ENCODE data around the gene ARFGAP2.
"Not testable (repeated sequence)": the region's sequence is repeated elsewhere in the genome, so short reads cannot be mapped to it uniquely, and the experiment has no call there.

ARFGAP2 gene

GRCh38 chr11:47148903-47149531, 27.7 kb downstream of the ARFGAP2 start:
- DNase-seq (ENCODE audit: low spot score): no peak

GRCh38 chr11:47148270-47148669, 28.4 kb downstream of the ARFGAP2 start:
- DNase-seq (ENCODE audit: low spot score): no peak

DNA sequence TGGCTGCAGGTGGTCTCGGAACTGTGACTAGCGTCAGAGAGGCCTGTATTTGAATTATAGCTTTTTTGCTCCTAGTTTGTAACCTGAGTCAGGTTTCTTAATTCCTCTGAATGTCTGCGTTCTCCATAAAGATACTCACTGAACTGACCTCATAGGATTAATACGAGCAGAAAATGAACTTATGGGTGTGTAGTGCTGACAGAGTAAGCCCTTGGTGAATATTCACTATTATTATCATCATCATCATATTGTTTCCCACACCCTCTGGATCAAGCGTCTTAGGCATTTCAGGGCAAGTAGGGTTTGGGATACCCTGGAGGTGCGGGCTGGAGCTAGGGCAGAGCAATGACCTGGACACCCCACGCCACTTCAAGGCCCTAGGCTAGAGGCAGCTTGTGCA, 29.0 kb downstream of the ARFGAP2 start:
- no peak for DNase-seq (ENCODE audit: low spot score)

GRCh38 chr11:47147250-47147649, 29.4 kb downstream of the ARFGAP2 start:
- no peak for DNase-seq (ENCODE audit: low spot score)

DNA sequence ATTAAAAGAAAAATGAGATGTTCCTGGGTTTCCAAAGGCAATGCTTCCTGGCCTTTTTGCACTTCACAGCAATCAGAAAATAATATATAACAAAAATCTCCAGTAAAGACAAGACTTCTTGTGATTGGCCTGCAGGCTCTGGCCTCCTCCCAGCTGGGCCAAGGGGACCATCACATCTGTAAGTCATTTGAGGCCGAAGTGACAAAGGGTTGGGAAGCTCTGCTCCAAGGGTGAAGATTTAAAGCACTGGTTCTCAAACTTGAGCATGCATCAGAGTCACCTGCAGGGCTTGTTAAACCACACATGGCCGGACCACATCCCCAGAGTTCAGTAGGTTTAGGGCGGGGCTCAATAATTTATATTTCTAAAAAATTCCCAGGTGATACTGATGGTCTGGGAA, 32.1 kb downstream of the ARFGAP2 start:
- no peak for DNase-seq (ENCODE audit: low spot score)

DNA sequence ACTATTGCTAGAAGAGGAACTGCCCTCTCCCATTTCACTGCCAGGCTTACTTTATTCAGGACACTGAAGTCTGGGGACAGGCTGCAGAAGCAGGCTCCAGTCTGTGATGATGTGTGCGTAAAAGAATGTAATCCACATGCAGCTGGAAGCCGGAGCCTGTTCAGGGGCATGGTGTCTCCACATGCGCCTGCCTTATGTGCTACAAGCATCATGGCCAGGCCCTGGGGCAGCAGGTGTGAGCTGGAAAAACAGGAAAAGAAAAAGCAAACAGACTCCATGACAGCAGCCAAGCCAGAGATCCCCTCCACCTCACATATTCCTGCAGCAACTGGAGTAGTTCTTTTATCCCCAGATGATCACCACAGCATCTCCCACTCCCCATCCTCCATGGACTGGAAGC, 33.4 kb downstream of the ARFGAP2 start:
- DNase-seq (ENCODE audit: low spot score): no peak

DNA sequence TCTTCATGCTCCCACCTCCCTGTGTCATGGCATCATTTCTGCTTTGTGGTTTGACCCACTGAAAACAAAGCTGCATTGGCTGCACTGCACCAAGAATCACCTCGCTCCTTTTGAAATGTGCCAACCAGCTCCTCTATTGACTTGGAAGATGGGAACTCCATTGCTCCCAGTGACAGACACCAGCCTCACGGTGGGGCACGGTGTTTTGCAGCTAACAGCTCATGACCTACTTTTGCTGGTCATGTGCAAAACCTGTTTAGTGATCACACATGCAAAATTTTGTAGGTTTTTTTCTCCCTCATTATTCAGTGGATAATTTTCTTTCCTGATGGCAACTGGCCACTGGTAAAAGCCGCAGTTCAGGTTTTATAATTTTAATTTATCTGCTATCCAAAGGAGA, 36.8 kb downstream of the ARFGAP2 start:
- no peak for DNase-seq (ENCODE audit: low spot score)

DNA sequence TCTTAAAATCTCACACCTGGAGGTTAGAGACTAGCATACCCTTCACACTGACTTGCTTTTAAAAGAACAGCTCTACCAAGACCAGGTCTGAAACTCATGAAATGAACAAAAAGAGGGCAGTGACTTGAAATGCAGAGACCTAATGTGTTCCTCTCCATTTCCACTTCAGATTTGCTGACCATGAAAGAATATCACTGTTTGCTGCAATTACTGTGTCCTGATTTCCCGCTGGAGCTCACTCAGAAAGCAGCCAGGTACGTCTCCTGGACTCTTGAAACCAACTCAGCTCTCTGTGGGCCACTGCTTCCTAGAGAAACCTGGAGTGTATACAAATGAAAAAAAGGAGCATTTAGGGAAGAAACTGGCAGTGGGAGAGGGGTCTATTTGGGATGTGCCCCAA, 39.2 kb downstream of the ARFGAP2 start:
- DNase-seq (ENCODE audit: low spot score): no peak

- DNase-seq (ENCODE audit: low spot score): no peak
Observed at GRCh38 chr11:47136921-47137320, 39.8 kb downstream of the ARFGAP2 start.

DNA sequence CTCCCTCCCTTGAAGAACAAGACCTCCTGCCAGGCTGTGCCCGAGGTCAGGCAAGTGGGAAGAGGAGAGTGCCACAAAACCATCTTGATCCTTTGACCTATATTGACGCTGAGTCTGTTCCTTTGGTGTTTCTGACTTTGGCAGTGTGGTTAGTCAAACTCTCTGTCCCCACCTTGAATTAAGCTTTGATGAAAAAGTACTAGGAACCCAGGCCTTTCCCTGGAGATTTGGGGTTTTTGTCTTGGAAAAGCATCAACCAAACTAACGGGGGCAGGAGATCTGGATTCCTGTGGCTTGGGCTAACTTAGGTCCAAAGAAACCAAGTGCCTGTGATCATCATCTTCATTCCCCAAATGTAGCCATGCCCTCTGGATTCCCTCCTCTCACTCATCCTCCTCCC, 40.4 kb downstream of the ARFGAP2 start:
- DNase-seq (ENCODE audit: low spot score): no peak

DNA sequence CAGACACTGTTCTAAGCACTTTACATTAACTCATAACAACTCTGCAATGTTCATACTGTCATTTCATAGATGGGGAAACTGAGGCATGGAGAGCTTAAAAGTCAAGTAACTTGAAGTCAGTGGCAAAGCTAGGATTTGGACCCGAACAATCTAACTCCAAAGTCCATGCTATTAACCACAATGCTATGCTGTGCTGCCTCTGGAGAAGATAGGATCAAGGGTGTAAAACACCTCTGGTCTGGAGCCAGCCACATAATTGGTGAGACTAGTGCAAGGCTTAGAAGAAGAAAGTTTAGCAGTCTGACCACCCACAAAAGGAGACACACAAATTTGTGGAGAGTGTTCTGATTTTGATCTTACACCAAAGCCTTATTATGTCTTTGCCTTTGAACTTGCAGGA, 43.7 kb downstream of the ARFGAP2 start:
- DNase-seq (ENCODE audit: low spot score): no peak

GRCh38 chr11:47132490-47132889, 44.2 kb downstream of the ARFGAP2 start:
- DNase-seq (ENCODE audit: low spot score): no peak

DNA sequence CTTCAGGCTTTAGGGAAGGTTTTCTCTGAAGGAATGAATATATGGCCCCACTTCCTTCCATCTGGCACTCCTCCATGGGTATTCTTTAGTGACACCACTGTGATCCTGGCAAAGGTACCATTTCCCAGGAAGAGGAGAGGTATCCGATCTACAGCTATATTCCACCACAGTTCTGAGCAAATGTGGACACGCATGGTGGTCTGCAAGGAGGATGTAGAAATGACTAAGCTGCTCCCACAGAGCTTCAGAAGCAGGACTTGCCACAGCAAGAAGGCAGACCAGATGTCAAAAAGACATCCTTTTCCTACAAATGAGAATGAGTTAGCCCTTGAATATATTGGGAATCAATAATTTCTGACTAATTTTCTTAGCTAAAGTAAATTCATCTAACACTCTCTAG, 45.5 kb downstream of the ARFGAP2 start:
- DNase-seq (ENCODE audit: low spot score): no peak

GRCh38 chr11:47130543-47130942, 46.1 kb downstream of the ARFGAP2 start:
- DNase-seq (ENCODE audit: low spot score): no peak

GRCh38 chr11:47127213-47127612, 49.5 kb downstream of the ARFGAP2 start:
- no peak for DNase-seq (ENCODE audit: low spot score)

- DNase-seq (ENCODE audit: low spot score): no peak
Observed at GRCh38 chr11:47125083-47125482, 51.6 kb downstream of the ARFGAP2 start.

GRCh38 chr11:47124675-47125074, 52.0 kb downstream of the ARFGAP2 start:
- no peak for DNase-seq (ENCODE audit: low spot score)

- no peak for DNase-seq (ENCODE audit: low spot score)
Observed at GRCh38 chr11:47123094-47123493, 53.6 kb downstream of the ARFGAP2 start.

DNA sequence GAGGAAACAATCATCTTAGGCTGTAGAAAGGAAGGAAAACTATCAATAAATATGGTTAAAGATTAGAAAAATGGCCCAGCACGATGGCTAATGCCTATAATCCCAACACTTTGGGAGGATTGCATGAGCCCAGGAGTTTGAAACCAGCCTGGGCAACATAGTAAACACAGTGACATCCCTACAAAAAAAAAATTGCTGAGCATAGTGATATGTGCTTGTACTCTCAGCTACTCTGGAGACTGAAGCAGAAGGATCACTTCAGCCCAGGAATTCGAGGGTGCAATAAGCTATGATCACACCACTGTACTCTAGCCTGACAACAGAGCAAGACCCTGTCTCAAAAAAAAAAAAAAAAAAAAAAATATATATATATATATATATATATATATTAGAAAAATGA, 54.9 kb downstream of the ARFGAP2 start:
- DNase-seq (ENCODE audit: low spot score): no peak

- no peak for DNase-seq (ENCODE audit: low spot score)
Observed at GRCh38 chr11:47121056-47121455, 55.6 kb downstream of the ARFGAP2 start.

DNA sequence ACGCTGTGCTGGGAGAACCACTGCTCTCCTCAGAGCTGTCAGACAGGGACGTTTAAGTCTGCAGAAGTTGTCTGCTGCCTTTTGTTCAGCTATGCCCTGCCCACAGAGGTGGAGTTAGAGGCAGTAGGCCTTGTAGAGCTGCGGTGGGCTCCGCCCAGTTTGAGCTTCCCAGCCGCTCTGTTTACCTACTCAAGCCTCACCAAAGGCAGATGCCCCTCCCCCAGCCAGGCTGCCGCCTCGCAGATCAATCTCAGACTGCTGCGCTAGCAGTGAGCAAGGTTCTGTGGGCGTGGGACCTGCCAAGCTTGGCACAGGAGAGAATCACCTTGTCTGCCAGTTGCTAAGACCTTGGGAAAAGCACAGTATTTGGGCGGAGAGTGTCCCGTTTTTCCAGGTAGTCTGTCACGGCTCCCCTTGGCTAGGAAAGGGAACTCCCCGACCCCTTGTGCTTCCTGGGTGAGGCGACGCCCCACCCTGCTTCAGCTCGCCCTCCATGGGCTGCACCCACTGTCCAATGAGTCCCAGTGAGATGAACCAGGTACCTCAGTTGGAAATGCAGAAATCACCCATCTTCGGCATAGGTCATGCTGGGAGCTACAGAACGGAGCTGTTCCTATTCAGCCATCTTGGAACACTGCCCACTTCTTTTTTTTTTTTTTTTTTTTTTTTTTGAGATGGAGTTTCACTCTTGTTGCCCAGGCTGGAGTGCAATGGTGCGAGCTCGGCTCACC, 57.6 kb downstream of the ARFGAP2 start:
- not testable (repeated sequence) for DNase-seq (ENCODE audit: low spot score)
